Neural crest cell (in vitro differentiated cells): ENCODE measurements around the gene STXBP2. TPM values are rescaled to one million over a fixed set of nuclear protein-coding genes. Genes with fewer than 3 reads are reported as not detected.

Experiments used
- DNase-seq: peaks from one replicate; pipeline ENCODE4 v3.0.0; 2021; ENCODE audit warnings: low read depth, mixed read lengths, low spot score
- H3K27ac Mint-ChIP-seq: one replicate; pipeline ENCODE4 v1.8.0; 2021; ENCODE audit warnings: mild to moderate bottlenecking, mixed read lengths; ENCODE audit not compliant: unreplicated experiment
- H3K27me3 Mint-ChIP-seq: 2 replicates; pipeline ENCODE4 v1.8.0; 2021; ENCODE audit warnings: low read depth, mild to moderate bottlenecking, mixed read lengths
- H3K36me3 Mint-ChIP-seq: 2 replicates; pipeline ENCODE4 v1.8.0; 2021; ENCODE audit warnings: low read depth, mild to moderate bottlenecking, mixed read lengths
- H3K4me1 Mint-ChIP-seq: 2 replicates; pipeline ENCODE4 v1.8.0; 2021; ENCODE audit warnings: mixed read lengths
- H3K4me3 Mint-ChIP-seq: one replicate; pipeline ENCODE4 v1.8.0; 2021; ENCODE audit warnings: mild to moderate bottlenecking, mixed read lengths
- H3K9me3 Mint-ChIP-seq: 2 replicates; pipeline ENCODE4 v1.8.0; 2021; ENCODE audit warnings: mixed read lengths
- CTCF ChIP-seq: fragments of 200-600 bp; sonication (generic); conservative IDR thresholded peaks from 2 replicates; pipeline ENCODE4 v1.5.0; 2021; ENCODE audit warnings: antibody characterized with exemption, mild to moderate bottlenecking
- microRNA-seq: library from miRNA; unstranded; fragments of <30 nt; microRNA quantifications from one replicate; pipeline ENCODE4, GENCODE V29; 2020
- total RNA-seq: library from RNA; stranded (reverse); gene quantifications from 2 replicates; pipeline ENCODE4 v1.2.1, GENCODE V29; 2021

Gene STXBP2
- total RNA-seq, 1 donor from 2014 or later, result 4.6 TPM

DNA sequence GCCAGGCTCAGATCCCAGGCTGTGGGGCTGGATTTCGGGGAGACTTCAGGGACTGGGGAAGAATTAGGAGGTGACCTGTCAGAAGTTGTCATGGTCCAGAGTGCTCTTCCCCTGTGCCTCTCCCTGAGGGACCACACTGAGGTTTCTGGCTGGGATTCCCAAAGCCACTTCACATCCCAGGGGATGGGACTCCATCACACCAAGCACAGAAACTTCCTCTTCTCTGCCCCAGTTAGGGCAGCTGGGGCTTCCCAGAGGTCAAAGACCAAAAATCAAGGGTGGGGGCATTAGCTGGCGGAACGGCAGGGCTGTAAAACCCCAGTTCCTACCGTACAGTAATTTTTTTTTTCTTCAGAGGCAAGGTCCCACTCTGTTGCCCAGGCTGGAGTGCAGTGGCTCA lies 57.6 kb downstream of the STXBP2 start:
- no peak overlapping the region for H3K4me3 Mint-ChIP-seq
- H3K27me3 Mint-ChIP-seq, result peaks cover 35% of the 10 kb centered on the region
- no peaks in the 10 kb centered on the region for H3K9me3 Mint-ChIP-seq
- DNase-seq, result no peak
- TF ChIP-seq CTCF, result no peak
- no peaks in the 10 kb centered on the region for H3K36me3 Mint-ChIP-seq
- no peak overlapping the region for H3K27ac Mint-ChIP-seq
- H3K4me1 Mint-ChIP-seq, result no peaks in the 10 kb centered on the region

Small RNA genes within 50 kb of the gene (microRNA-seq; reads per million reads assigned to microRNA genes)
- not detected for gene MIR6792

Other genes starting within 250 kb of the STXBP2 start
- gene PEX11G, start 148.1 kb upstream of the STXBP2 start, total RNA-seq, result 2.3 and 3.4 TPM in 2 replicates
- gene ZNF358, start 121.0 kb upstream of the STXBP2 start, total RNA-seq, result 75.6 and 76.2 TPM in 2 replicates
- 24.4 and 26.7 TPM in 2 replicates for gene MCOLN1, start 114.5 kb upstream of the STXBP2 start, total RNA-seq
- gene PNPLA6, start 101.4 kb upstream of the STXBP2 start, total RNA-seq, result 72.1 and 74.7 TPM in 2 replicates
- 10.3 and 13.7 TPM in 2 replicates for gene CAMSAP3, start 41.2 kb upstream of the STXBP2 start, total RNA-seq
- 47.0 and 47.8 TPM in 2 replicates for gene XAB2, start 7.6 kb upstream of the STXBP2 start, total RNA-seq
- gene PET100, start 7.3 kb upstream of the STXBP2 start, total RNA-seq, result 141 and 165 TPM in 2 replicates
- not detected in 2 replicates for gene PCP2, start 3.4 kb upstream of the STXBP2 start, total RNA-seq
- gene RETN, start 31.9 kb downstream of the STXBP2 start, total RNA-seq, result not detected in 2 replicates
- not detected in 2 replicates for gene MCEMP1, start 40.0 kb downstream of the STXBP2 start, total RNA-seq
- 83.8 and 87.2 TPM in 2 replicates for gene TRAPPC5, start 43.7 kb downstream of the STXBP2 start, total RNA-seq
- not detected in 2 replicates for gene FCER2, start 65.0 kb downstream of the STXBP2 start, total RNA-seq
- not detected in 2 replicates for gene CLEC4G, start 95.0 kb downstream of the STXBP2 start, total RNA-seq
- gene CD209, start 110.4 kb downstream of the STXBP2 start, total RNA-seq, result not detected in 2 replicates
- gene CLEC4M, start 126.1 kb downstream of the STXBP2 start, total RNA-seq, result not detected in 2 replicates
- 17.8 and 19.5 TPM in 2 replicates for gene EVI5L, start 193.1 kb downstream of the STXBP2 start, total RNA-seq
- 20.9 and 21.8 TPM in 2 replicates for gene PRR36, start 237.3 kb downstream of the STXBP2 start, total RNA-seq